Activated CD8-positive, alpha-beta memory T cell treated with anti-CD3 and anti-CD28 coated beads for 4 hours (primary cell): ENCODE measurements around the gene SEC63.
"Not testable (repeated sequence)": the region's sequence is repeated elsewhere in the genome, so short reads cannot be mapped to it uniquely, and the experiment has no call there.

Experiments used
- DNase-seq, 2 donors: peaks; one replicate each; pipeline ENCODE4 v3.0.0-alpha.2; 2020; ENCODE audit warnings: low read depth in 2 of 2

Gene SEC63

GRCh38 chr6:107957909-107958688 is at the start of gene SEC63:
SEC63 (minus strand) TSS chr6:107958208; CDS start chr6:107958009, 199 bp downstream.
- peak; percentile 95 for DNase-seq

DNA sequence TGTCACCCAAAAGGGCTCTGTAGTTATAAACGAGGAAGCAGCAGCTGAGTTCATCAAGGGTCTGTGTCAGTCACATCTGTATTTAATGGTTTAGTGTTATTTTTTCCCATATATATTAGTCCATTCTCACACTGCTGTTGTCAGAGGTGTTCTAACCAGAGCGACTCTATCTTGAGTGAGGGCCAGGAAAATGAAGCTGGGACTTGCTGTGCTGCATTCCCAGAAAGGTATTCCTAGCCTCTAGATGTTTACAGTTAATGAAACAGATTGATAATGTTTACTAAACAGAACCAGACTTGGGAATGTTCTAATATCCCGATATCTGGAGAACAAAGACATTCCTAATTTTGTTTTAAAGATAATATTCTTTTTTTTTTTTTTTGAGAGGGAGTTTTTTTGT is 48.0 kb upstream of the SEC63 start:
- no peak for DNase-seq

DNA sequence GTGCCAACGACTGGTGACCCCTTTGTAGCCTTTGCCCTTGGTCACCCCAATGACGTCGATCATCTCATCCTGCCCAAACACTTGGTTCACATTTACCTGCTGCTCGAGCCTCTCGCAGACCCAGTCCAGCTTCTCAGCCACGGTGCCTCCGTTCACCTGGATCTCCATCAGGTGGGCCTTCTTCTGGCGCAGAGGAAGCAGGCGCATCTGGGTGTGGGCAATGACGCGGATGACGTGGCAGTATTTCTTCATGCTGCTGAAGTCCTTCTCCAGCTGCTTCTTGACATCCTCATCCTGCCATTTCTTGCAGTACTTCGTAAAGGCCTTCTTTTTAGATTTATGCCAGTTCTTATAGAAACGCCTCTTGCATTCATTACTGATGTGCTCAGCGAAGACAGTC is 46.9 kb upstream of the SEC63 start:
- no peak for DNase-seq

DNA sequence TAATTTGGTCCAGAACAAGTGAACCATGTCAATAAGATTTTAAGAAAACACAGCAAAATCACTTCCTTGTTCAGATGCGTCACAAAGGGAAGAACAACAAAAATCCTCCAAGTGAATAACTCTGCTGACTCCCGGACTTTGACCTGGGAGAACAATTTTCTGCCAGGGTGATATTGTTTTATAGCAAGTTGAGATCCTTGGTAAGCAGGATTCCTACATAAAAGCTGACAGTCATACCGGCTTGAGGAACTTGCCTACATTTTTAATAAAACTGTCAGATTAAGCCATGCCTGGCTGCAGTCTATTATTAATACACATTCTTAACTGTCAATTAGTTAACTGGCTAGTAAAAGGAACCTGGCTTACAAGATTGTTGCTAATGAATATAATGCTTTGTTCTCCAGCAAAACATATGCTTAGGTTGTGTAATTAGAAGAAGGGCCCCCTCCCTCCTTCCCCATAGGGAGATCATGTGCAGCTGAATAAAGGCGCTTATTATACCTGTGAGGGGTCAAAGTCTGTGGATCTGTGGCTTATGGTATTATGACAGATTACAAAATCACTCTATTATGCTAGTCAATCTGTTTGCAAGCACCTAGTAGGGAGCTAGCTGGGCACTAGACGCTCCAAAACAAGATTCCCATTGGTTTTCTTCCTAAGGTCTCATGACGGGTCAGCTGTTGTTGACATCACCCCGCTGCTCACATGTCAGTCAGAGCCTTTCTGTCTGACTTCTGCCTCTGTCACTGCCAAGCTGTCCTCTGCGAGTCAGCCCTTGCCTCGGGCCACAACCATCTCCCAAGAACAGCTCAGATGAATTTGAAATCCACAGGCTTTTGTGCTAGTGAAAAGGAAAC is 44.6 kb upstream of the SEC63 start:
- DNase-seq = no peak

- DNase-seq = no peak
Measured at GRCh38 chr6:108001696-108002231, 43.8 kb upstream of the SEC63 start.

DNA sequence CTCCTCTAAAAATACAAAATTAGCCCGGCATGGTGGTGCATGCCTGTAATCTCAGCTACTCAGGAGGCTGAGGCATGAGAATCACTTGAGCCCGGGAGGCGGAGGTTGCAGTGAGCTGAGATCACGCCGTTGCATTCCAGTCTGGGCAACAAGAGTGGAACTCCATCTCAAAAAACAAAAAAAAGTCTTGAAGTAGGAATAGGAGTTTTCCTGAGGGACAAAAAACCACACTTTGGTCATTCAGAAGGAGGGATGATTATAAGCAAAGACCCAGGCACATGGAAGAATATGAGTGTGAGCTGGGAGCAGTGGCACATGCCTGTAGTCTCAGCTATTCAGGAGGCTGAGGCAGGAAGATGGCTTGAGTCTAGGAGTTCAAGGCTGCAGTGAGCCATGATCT is 42.3 kb upstream of the SEC63 start:
- not testable (repeated sequence) for DNase-seq

DNA sequence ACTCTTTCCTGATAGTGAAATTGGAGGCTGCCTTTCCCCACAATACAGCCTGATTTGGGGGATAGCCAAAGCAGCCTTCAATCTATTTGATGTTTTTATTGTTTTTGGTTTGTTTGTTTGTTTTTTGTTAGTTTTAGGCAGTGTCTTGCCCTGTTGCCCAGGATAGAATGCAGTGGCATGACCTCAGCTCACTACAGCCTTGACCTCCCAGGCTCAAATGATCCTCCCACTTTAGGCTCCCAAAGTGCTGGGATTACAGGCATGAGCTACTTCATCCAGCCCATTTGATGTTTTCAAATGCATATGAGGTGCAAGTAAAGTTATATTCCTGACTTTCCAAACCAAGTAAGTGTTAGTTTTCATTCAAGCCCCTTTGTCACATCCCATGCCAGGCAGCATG is 41.3 kb upstream of the SEC63 start:
- DNase-seq = no peak

- no peak for DNase-seq
Measured at GRCh38 chr6:107991772-107992550, 34.0 kb upstream of the SEC63 start.

DNA sequence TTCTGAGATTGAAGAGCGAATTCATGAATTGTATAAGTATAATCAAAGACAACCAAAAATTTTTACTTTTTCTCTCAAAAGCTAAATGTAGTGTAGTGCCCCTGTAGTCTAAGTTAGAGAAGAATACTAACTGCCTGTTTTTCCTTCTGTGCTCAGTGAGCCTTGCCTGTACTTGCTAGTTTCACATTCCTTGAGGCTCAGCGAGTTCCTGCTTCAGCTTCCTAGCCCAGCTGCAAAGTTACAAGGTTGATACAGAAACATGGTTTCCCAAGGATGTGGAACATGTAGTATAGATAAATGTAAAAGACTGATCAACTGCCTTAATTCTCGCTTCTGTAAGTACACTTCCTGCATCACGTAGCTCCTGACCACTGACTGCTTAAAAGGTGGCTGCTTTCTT is 33.1 kb upstream of the SEC63 start:
- DNase-seq = no peak

GRCh38 chr6:107990587-107990986 is 32.6 kb upstream of the SEC63 start:
- DNase-seq = not testable (repeated sequence)

DNA sequence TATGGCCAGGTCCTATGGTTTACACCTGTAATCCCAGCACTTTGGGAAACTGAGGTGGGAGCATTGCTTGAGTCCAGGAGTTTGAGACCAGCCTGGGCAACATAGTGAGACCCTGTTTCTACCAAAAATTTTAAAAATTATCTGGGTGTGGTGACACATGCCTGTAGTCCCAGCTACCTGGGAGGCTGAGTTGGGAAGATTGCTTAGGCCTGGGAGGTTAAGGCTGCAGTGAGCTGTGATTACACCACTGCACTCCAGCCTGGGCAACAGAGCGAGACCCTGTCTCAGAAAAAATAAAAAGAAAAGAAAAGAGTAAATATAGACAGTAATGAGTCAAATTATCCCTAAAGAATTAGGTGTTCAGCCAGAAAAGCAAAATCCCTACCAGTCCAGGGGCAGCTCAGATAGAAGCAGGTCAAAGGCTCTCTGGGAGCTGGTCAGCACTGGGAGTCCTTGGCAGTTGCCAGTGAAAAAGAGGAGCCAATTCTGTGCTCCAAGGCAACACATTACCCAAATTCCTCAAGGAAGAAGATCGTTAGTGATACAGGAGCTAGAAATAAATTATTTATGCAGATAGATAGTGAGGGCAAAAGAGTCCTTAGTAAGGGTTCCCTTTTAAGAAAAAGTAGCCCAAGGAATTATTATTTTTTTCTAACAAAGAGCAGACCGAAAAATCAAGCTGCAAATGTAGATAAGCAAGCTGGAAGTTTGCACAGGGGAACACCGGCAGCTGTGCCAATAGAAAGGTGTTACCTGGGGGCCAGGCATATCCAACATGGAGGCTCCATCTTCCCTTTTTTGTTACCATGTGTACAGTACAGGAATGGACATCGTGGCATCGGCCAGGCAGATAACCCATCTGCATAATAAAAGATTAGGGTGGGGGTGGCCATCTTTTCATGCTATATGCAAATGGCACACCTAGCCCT is 31.4 kb upstream of the SEC63 start:
- DNase-seq = no peak

GRCh38 chr6:107988570-107988969 is 30.6 kb upstream of the SEC63 start:
- DNase-seq = no peak

GRCh38 chr6:107987805-107988204 is 29.8 kb upstream of the SEC63 start:
- DNase-seq = no peak

- DNase-seq = no peak
Measured at GRCh38 chr6:107985701-107986100, 27.7 kb upstream of the SEC63 start.

DNA sequence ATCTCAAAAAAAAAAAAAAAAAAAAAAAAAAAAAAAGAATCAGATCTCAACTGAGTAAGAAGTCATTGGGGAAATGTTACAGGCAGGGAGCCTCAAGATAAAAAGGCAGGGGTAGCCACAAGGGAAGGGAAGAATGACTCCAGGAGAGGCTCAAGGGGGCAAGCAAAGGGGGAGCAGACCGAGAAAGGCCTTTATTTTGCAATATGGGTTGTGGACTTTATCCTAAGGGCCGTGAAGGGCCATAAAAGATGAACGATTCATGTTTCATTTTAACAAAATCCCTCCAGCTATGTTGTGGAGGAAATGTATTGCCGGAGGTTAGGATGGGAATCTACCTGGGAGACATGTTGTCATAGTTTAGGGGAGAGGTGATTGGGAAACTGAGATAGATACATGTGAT is 25.8 kb upstream of the SEC63 start:
- no peak for DNase-seq

GRCh38 chr6:107982486-107982885 is 24.5 kb upstream of the SEC63 start:
- no peak for DNase-seq

- DNase-seq = no peak
Measured at GRCh38 chr6:107981695-107982094, 23.7 kb upstream of the SEC63 start.

DNA sequence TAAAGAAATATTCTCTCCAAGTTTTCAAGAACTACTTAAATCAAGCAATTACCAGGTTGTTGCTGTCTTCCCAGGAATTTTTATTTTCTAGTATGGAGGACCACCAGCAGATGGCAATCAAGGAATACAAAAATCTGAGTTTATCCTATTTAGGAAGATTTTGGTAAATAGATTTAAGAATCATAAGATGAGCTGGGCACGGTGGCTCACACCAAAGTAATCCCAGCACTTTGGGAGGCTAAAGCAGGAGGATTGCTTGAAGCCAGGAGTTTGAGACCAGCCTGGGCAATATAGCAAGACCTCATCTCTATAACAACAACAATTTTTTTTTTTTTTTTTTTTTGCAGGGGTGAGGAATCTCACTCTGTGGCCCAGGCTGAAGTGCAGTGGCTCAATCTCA is 19.3 kb upstream of the SEC63 start:
- no peak for DNase-seq

DNA sequence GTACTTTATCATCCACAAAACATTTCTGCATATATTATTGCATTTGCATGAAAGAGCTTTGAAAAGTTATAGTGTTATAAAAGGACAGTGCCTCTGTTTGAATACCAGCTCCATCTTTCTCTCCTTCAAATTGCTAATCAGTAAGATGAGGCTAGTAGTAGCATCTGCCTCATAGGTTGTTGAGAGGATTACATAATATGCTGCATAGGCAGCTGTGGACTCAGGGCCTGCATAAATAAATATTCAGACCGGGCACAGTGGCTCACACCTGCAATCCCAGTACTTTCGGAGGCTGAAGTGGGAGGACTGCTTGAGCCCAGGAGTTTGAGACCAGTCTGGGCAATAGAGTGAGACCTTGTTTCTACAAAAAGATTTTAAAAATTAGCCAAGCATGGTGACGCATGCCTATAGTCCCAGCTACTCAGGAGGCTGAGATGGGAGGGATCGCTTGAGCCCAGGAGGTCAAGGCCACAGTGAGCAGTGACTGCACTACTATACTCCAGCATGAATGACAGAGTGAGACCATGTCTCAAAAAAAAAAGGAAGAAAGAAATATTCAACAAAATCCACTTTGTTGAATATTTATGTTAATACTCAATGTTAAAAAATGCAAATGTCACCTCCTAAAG is 18.3 kb upstream of the SEC63 start:
- DNase-seq = no peak

DNA sequence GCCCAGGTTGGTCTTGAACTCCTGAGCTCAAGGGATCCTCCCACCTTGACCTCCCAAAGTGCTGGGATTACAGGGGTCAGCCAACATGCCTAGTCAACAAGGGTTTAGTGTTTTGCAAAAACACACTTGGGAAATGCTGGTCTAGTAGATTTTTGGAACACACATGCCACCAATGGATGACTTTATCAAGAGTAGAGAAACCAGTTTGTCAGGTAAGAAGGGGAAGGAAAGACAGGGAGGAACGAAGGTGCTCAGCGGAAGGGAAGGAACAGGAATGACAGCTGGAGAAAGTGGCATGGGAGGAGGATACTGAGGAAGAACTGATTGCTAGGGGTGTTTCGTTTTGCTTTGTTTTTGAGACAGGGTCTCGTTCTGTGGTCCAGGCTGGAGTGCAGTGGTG is 15.6 kb upstream of the SEC63 start:
- no peak for DNase-seq
